IMR-90 (cell line): ENCODE measurements around the gene KCNV2. TPM values are rescaled to one million over a fixed set of nuclear protein-coding genes. Genes with fewer than 3 reads are reported as not detected.

Experiments used
- ATAC-seq: fragments of 200-7000 bp; cut with Tn5 transposase; 2 replicates; pipeline ENCODE4 v1.9.1; 2020; ENCODE audit warnings: low read depth, mild to moderate bottlenecking, moderate library complexity
- BruUV-seq: library from RNA; stranded (reverse); fragments of 400-500 nt; replicated peaks from 2 replicates; lab custom pipeline; 2021; lab: Mats Ljungman, UMichigan
- CTCF ChIA-PET: fragments of 300-600 bp; formaldehyde crosslinking; extraction: SDS; loops from one replicate; lab custom pipeline; 2021; ENCODE audit warnings: antibody characterized with exemption; lab: Yijun Ruan, JAX
- POLR2A ChIA-PET: fragments of 300-600 bp; sonication (Branson Sonifier 250); formaldehyde crosslinking; loops from one replicate; lab custom pipeline; 2022; ENCODE audit warnings: antibody characterized with exemption; ENCODE audit not compliant: unreplicated experiment; lab: Charles Lee
- DNase-seq: peaks from one replicate; pipeline ENCODE4 v3.0.0; 2013
- H2AFZ ChIP-seq: replicated peaks from 2 replicates; pipeline ENCODE3; 2013; ENCODE audit warnings: low read length, mild to moderate bottlenecking; ENCODE audit not compliant: poor library complexity
- H2AK5ac ChIP-seq: 2 replicates; pipeline ENCODE4 v1.6.1; 2013; ENCODE audit warnings: low read depth, low read length, inconsistent platforms
- H2AK9ac ChIP-seq: replicated peaks from 2 replicates; pipeline ENCODE3; 2013; ENCODE audit warnings: mild to moderate bottlenecking, low read depth, low read length, moderate library complexity; ENCODE audit not compliant: poor library complexity
- H2BK120ac ChIP-seq: 2 replicates; pipeline ENCODE4 v1.6.1; 2013; ENCODE audit warnings: low read depth, low read length, inconsistent platforms
- H2BK15ac ChIP-seq: 3 replicates; pipeline ENCODE4 v1.6.1; 2013; ENCODE audit warnings: low read depth, low read length, inconsistent platforms
- H2BK20ac ChIP-seq: 2 replicates; pipeline ENCODE4 v1.6.1; 2013; ENCODE audit warnings: low read depth, mild to moderate bottlenecking, inconsistent platforms, low read length, moderate library complexity
- H2BK5ac ChIP-seq: 2 replicates; pipeline ENCODE4 v1.6.1; 2013; ENCODE audit warnings: mild to moderate bottlenecking, low read depth, low read length, inconsistent platforms; ENCODE audit not compliant: poor library complexity, severe bottlenecking
- H3K14ac ChIP-seq: replicated peaks from 2 replicates; pipeline ENCODE4 v1.6.1; 2013; ENCODE audit warnings: low read depth, low read length, inconsistent platforms
- H3K18ac ChIP-seq: 2 replicates; pipeline ENCODE4 v1.6.1; 2013; ENCODE audit warnings: low read depth, low read length, control low read depth
- H3K23ac ChIP-seq: 2 replicates; pipeline ENCODE4 v1.6.1; 2013; ENCODE audit warnings: low read depth, low read length, inconsistent platforms
- H3K27ac ChIP-seq: 2 replicates; pipeline ENCODE4 v1.5.1; 2013; ENCODE audit warnings: mild to moderate bottlenecking, control low read depth, low read length; ENCODE audit not compliant: insufficient read depth
- H3K27me3 ChIP-seq: 2 replicates; pipeline ENCODE4 v1.6.1; 2013; ENCODE audit warnings: low read length; ENCODE audit not compliant: control insufficient read depth, insufficient read depth
- H3K36me3 ChIP-seq: 2 replicates; pipeline ENCODE4 v1.6.1; 2013; ENCODE audit warnings: low read length, mixed read lengths; ENCODE audit not compliant: control insufficient read depth, insufficient read depth
- H3K4ac ChIP-seq: 2 replicates; pipeline ENCODE4 v1.6.1; 2013; ENCODE audit warnings: low read depth, low read length, inconsistent platforms
- H3K4me1 ChIP-seq: 2 replicates; pipeline ENCODE4 v1.6.1; 2013; ENCODE audit warnings: low read length, mixed read lengths; ENCODE audit not compliant: control insufficient read depth, insufficient read depth
- H3K4me2 ChIP-seq: 2 replicates; pipeline ENCODE4 v1.6.1; 2013; ENCODE audit warnings: low read depth, mild to moderate bottlenecking, control low read depth, low read length, moderate library complexity
- H3K4me3 ChIP-seq: 2 replicates; pipeline ENCODE4 v1.5.1; 2013; ENCODE audit warnings: low read depth, mild to moderate bottlenecking, control low read depth, low read length, moderate library complexity; ENCODE audit not compliant: insufficient read depth
- H3K56ac ChIP-seq: 2 replicates; pipeline ENCODE4 v1.6.1; 2013; ENCODE audit warnings: low read length, inconsistent platforms; ENCODE audit not compliant: insufficient read depth; ENCODE audit errors: extremely low read depth
- H3K79me1 ChIP-seq, 2 experiments: 2 replicates each; pipeline ENCODE4 v1.6.1; 2013; ENCODE audit warnings: low read length in 2 of 2, inconsistent platforms in 1 of 2, low read depth in 1 of 2
- H3K9ac ChIP-seq: 2 replicates; pipeline ENCODE4 v1.6.1; 2013; ENCODE audit warnings: low read depth, low read length, control low read depth
- H3K9me1 ChIP-seq: 2 replicates; pipeline ENCODE4 v1.6.1; 2013; ENCODE audit warnings: low read length, inconsistent platforms; ENCODE audit not compliant: insufficient read depth
- H3K9me3 ChIP-seq: 2 replicates; pipeline ENCODE4 v1.6.1; 2013; ENCODE audit warnings: low read length; ENCODE audit not compliant: control insufficient read depth, insufficient read depth
- H4K20me1 ChIP-seq: 2 replicates; pipeline ENCODE4 v1.6.1; 2013; ENCODE audit warnings: low read length, inconsistent platforms; ENCODE audit not compliant: insufficient read depth
- H4K5ac ChIP-seq: 2 replicates; pipeline ENCODE4 v1.6.1; 2013; ENCODE audit warnings: mild to moderate bottlenecking, low read depth, low read length, control low read depth
- H4K8ac ChIP-seq, 2 experiments: 2 replicates each; pipeline ENCODE4 v1.6.1; 2013; ENCODE audit warnings: low read depth in 2 of 2, low read length in 2 of 2, control low read depth in 1 of 2, inconsistent platforms in 1 of 2
- H4K91ac ChIP-seq: 2 replicates; pipeline ENCODE4 v1.6.1; 2013; ENCODE audit warnings: low read depth, low read length, inconsistent platforms; ENCODE audit not compliant: insufficient read depth
- BHLHE40 ChIP-seq: fragments of 150-350 bp; IDR thresholded peaks from 2 replicates; pipeline ENCODE4 v1.6.1; 2016; ENCODE audit warnings: mild to moderate bottlenecking, low read depth, low read length
- CEBPB ChIP-seq: IDR thresholded peaks from 2 replicates; pipeline ENCODE4 v1.6.1; 2012; ENCODE audit warnings: low read depth, low read length, improper control_type of control experiment
- CHD1 ChIP-seq: IDR thresholded peaks from 2 replicates; pipeline ENCODE4 v1.6.1; 2012; ENCODE audit warnings: low read depth, low read length, improper control_type of control experiment
- CTCF ChIP-seq: conservative IDR thresholded peaks from 2 replicates; pipeline ENCODE4 v1.5.1; 2012; ENCODE audit warnings: mild to moderate bottlenecking, low read depth, low read length, improper control_type of control experiment
- ELK1 ChIP-seq: fragments of 150-350 bp; IDR thresholded peaks from 2 replicates; pipeline ENCODE4 v1.6.1; 2016; ENCODE audit warnings: low read depth, mild to moderate bottlenecking, low read length, moderate library complexity, borderline replicate concordance
- FOS ChIP-seq: fragments of 150-350 bp; IDR thresholded peaks from 2 replicates; pipeline ENCODE4 v1.6.1; 2016; ENCODE audit warnings: low read depth, low read length
- MAFK ChIP-seq: IDR thresholded peaks from 2 replicates; pipeline ENCODE4 v1.6.1; 2012; ENCODE audit warnings: low read depth, low read length, improper control_type of control experiment
- MAZ ChIP-seq: IDR thresholded peaks from 2 replicates; pipeline ENCODE4 v1.6.1; 2012; ENCODE audit warnings: low read depth, mild to moderate bottlenecking, low read length, improper control_type of control experiment, moderate library complexity, borderline replicate concordance
- RFX5 ChIP-seq: IDR thresholded peaks from 2 replicates; pipeline ENCODE4 v1.8.0; 2012; ENCODE audit warnings: low read depth, mild to moderate bottlenecking, low read length, moderate library complexity
- SMC3 ChIP-seq: fragments of 150-350 bp; IDR thresholded peaks from 2 replicates; pipeline ENCODE4 v1.6.1; 2016; ENCODE audit warnings: low read depth, mild to moderate bottlenecking, antibody characterized with exemption, low read length, moderate library complexity
- WGBS, 2 experiments: methylation state at CpG; one replicate each; pipeline versions ENCODE4 v1.1.5 to v1.1.7; 2013; ENCODE audit warnings: missing lambda C conversion rate in 2 of 2; ENCODE audit not compliant: insufficient read length in 1 of 2; ENCODE audit errors: extremely low coverage in 2 of 2; 5-methylcytosine and 5-hydroxymethylcytosine counted together
- dilution Hi-C: fragments of 300-500 bp; cut with HindIII; formaldehyde crosslinking; loops from one replicate; pipeline ENCODE4 v1.14.3; 2018; ENCODE audit warnings: low sequenced_read_pairs; ENCODE audit not compliant: unreplicated experiment
- in situ Hi-C: fragments of 300-500 bp; cut with MboI; formaldehyde crosslinking; loops from 3 replicates; pipeline ENCODE4 v1.14.3; 2019; ENCODE audit warnings: low sequenced_read_pairs, inconsistent platforms, mixed read lengths
- intact Hi-C: fragments of 100-400 bp; cut with micrococcal nuclease; formaldehyde crosslinking; loops from 2 replicates; pipeline ENCODE4 v1.10.0; 2022
- polyA plus RNA-seq, 3 experiments: library from polyadenylated mRNA; depleted of rRNA; stranded (reverse); fragments of >200 nt; gene quantifications; 2 replicates each; pipeline ENCODE4 v1.2.3, GENCODE V29; 2012; ENCODE audit warnings: low replicate concordance in 1 of 3
- total RNA-seq: library from RNA; depleted of rRNA; stranded (reverse); fragments of >200 nt; gene quantifications from 2 replicates; pipeline ENCODE4 v1.2.3, GENCODE V29; 2012

The KCNV2 gene
- total and polyA plus RNA-seq, 2 of the 4 experiments (the other 2 are of a cell fraction) = not detected

GRCh38 chr9:2725126-2725525 lies 7.8 kb downstream of the KCNV2 start (continued):
- TF ChIP-seq RFX5 = no peak
- no peak for TF ChIP-seq SMC3
- TF ChIP-seq CEBPB = no peak

GRCh38 chr9:2725898-2726649 lies 8.8 kb downstream of the KCNV2 start:
- ATAC-seq (no peak), DNase-seq (no peak)
- CTCF ChIA-PET = no interaction called here
- in situ Hi-C loops = loop anchor here (10.0 kb wide), 2 partner anchors 491 to 591 kb away; no protein-coding TSS in a partner anchor
- no peaks in the 10 kb centered on the region for H3K27me3 ChIP-seq
- no peak overlapping the region for H3K14ac ChIP-seq
- H3K56ac ChIP-seq = no peak overlapping the region
- intact Hi-C loops = loop anchor here (5.0 to 10.0 kb wide), 3 partner anchors 234 to 711 kb away; partner anchors contain the start of gene SMARCA2
- POLR2A ChIA-PET = no interaction called here
- H3K9ac ChIP-seq = no peak overlapping the region
- no peak overlapping the region for H2BK20ac ChIP-seq
- H3K4ac ChIP-seq = no peak overlapping the region
- no peak overlapping the region for H2BK15ac ChIP-seq
- H2AK5ac ChIP-seq = no peak overlapping the region
- dilution Hi-C loops = no loop called here
- H3K4me3 ChIP-seq = no peak overlapping the region
- H3K27ac ChIP-seq = no peak overlapping the region
- H4K91ac ChIP-seq = no peak overlapping the region
- no peaks in the 10 kb centered on the region for H3K36me3 ChIP-seq
- no peak overlapping the region for H2AK9ac ChIP-seq
- no peaks in the 10 kb centered on the region for H4K20me1 ChIP-seq
- H2BK120ac ChIP-seq = no peak overlapping the region
- no peak overlapping the region for H3K4me2 ChIP-seq
- BruUV-seq = no TSS peak
- no peak overlapping the region for H2AFZ ChIP-seq
- peak overlapping the region; percentile 48; the same call in 1 of the 2 replicates for H3K18ac ChIP-seq
- H3K4me1 ChIP-seq = peaks cover 8% of the 10 kb centered on the region
- no peaks in the 10 kb centered on the region for H3K9me3 ChIP-seq
- WGBS, 2 experiments = no CpG with 5 or more reads among the region's 4 CpGs
- H3K9me1 ChIP-seq = peaks cover 7% of the 10 kb centered on the region
- TF ChIP-seq FOS = no peak
- no peak for TF ChIP-seq CTCF
- TF ChIP-seq ELK1 = no peak
- no peak for TF ChIP-seq MAZ
- TF ChIP-seq BHLHE40 = no peak
- TF ChIP-seq MAFK = no peak
- no peak for TF ChIP-seq CHD1
- H2BK5ac ChIP-seq = no peak overlapping the region
- H4K5ac ChIP-seq = no peak overlapping the region
- no peak overlapping the region for H4K8ac ChIP-seq
- no peaks in the 10 kb centered on the region for H3K79me1 ChIP-seq
- no peak overlapping the region for H3K23ac ChIP-seq
